ENCODE results near the gene SFPQ.

DNA sequence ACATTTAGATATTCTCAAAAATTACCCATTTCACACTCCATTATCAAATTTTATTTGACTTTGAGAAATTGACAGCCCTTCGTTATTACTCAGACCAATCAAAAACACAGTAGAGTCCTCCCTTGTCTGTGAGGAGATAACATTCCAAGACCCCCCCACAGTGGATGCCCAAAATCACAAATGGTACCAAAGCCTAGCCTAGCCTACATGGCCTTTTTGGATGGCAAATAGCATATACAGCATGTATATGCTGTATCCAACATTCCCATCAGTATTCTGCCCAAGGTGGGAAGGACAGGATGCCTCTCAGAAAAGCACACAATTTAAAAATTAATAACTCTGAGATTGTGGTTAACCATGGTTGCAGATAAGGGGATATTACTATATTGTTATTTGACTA is 17.3 kb downstream of the SFPQ start:
- TF ChIP-seq, protein P1, sequence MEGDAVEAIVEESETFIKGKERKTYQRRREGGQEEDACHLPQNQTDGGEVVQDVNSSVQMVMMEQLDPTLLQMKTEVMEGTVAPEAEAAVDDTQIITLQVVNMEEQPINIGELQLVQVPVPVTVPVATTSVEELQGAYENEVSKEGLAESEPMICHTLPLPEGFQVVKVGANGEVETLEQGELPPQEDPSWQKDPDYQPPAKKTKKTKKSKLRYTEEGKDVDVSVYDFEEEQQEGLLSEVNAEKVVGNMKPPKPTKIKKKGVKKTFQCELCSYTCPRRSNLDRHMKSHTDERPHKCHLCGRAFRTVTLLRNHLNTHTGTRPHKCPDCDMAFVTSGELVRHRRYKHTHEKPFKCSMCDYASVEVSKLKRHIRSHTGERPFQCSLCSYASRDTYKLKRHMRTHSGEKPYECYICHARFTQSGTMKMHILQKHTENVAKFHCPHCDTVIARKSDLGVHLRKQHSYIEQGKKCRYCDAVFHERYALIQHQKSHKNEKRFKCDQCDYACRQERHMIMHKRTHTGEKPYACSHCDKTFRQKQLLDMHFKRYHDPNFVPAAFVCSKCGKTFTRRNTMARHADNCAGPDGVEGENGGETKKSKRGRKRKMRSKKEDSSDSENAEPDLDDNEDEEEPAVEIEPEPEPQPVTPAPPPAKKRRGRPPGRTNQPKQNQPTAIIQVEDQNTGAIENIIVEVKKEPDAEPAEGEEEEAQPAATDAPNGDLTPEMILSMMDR (IDR thresholded peaks at IDR 0.05) = no peak
- TF ChIP-seq POLR2A (IDR thresholded peaks at IDR 0.05) = no peak
